Cardiac muscle cell (in vitro differentiated cells and primary cell): ENCODE data around the gene CNIH4. TPM values are rescaled to one million over a fixed set of nuclear protein-coding genes. Genes with fewer than 3 reads are reported as not detected.
A peak's percentile ranks its signal among the peaks of the same experiment; 100 is the strongest.
"Not testable (repeated sequence)": the region's sequence is repeated elsewhere in the genome, so short reads cannot be mapped to it uniquely, and the experiment has no call there.

Experiments used
- DNase-seq, 2 donors: peaks; one replicate each; pipeline versions ENCODE4 v3.0.0 to v3.0.0-alpha.2; 2010 to 2017; ENCODE audit warnings: low read depth in 1 of 2, low spot score in 1 of 2
- H3K27ac ChIP-seq: fragments of 200-600 bp; sonication (generic); 2 replicates; pipeline ENCODE4 v1.5.1; 2016
- H3K27me3 ChIP-seq: fragments of 200-600 bp; sonication (generic); 2 replicates; pipeline ENCODE4 v1.6.0; 2016; ENCODE audit warnings: control low read depth
- H3K36me3 ChIP-seq: fragments of 200-600 bp; sonication (generic); 2 replicates; pipeline ENCODE4 v1.5.1; 2016; ENCODE audit warnings: control low read depth
- H3K4me1 ChIP-seq: fragments of 200-600 bp; sonication (generic); 2 replicates; pipeline ENCODE4 v1.8.1; 2017; ENCODE audit warnings: low read depth, mild to moderate bottlenecking, mixed run types
- H3K4me3 ChIP-seq: fragments of 200-600 bp; sonication (generic); 2 replicates; pipeline ENCODE4 v1.5.1; 2016; ENCODE audit warnings: mild to moderate bottlenecking
- H3K9me3 ChIP-seq: fragments of 200-600 bp; sonication (generic); 2 replicates; pipeline ENCODE4 v1.5.1; 2017; ENCODE audit warnings: low read depth, mild to moderate bottlenecking, control low read depth
- CTCF ChIP-seq: IDR thresholded peaks from 2 replicates; pipeline ENCODE4 v1.5.1; 2012; ENCODE audit warnings: low read depth, mild to moderate bottlenecking, low read length
- polyA plus RNA-seq: library from polyadenylated mRNA; unstranded; fragments of >200 nt; fragmentation: Nextera tagmentation; extraction: Ambion mirVana; gene quantifications from 2 replicates; pipeline ENCODE4 v1.2.1, GENCODE V29; 2016
- total RNA-seq: library from RNA; depleted of rRNA; stranded (reverse); fragments of >200 nt; gene quantifications from 2 replicates; pipeline ENCODE4 v1.2.3, GENCODE V29; 2016

Gene CNIH4
- total and polyA plus RNA-seq, 2 experiments from 2014 or later = 15.0 to 69.5 TPM

GRCh38 chr1:224408294-224408590 is 51.6 kb downstream of the CNIH4 start:
- Histone ChIP-seq H3K27ac (no peak overlapping the region), H3K4me3 (no peak overlapping the region), H3K27me3 (no peaks in the 10 kb centered on the region), H3K36me3 (peaks cover 72% of the 10 kb centered on the region), H3K4me1 (no peaks in the 10 kb centered on the region), H3K9me3 (no peaks in the 10 kb centered on the region)
- DNase-seq = no peak
- TF ChIP-seq CTCF = no peak

- TF ChIP-seq CTCF = no peak
- peaks cover 66% of the 10 kb centered on the region for H3K36me3 ChIP-seq
- H3K4me3 ChIP-seq = no peak overlapping the region
- H3K4me1 ChIP-seq = no peaks in the 10 kb centered on the region
- no peak overlapping the region for H3K27ac ChIP-seq
- H3K9me3 ChIP-seq = no peaks in the 10 kb centered on the region
- H3K27me3 ChIP-seq = no peaks in the 10 kb centered on the region
- DNase-seq = no peak
Measured at GRCh38 chr1:224411766-224412165, 55.1 kb downstream of the CNIH4 start.

GRCh38 chr1:224420106-224420505 is 63.4 kb downstream of the CNIH4 start:
- no peaks in the 10 kb centered on the region for H3K4me1 ChIP-seq
- no peak overlapping the region for H3K27ac ChIP-seq
- no peaks in the 10 kb centered on the region for H3K9me3 ChIP-seq
- TF ChIP-seq CTCF = no peak
- peaks cover 96% of the 10 kb centered on the region for H3K36me3 ChIP-seq
- no peaks in the 10 kb centered on the region for H3K27me3 ChIP-seq
- H3K4me3 ChIP-seq = no peak overlapping the region
- DNase-seq = no peak

GRCh38 chr1:224425279-224425884 is 68.7 kb downstream of the CNIH4 start:
- TF ChIP-seq CTCF = no peak

GRCh38 chr1:224426869-224427268 is 70.2 kb downstream of the CNIH4 start:
- H3K9me3 ChIP-seq, H3K27me3 ChIP-seq, DNase-seq, H3K4me3 ChIP-seq, H3K27ac ChIP-seq: not testable (repeated sequence)
- Histone ChIP-seq H3K36me3 (peaks cover 77% of the 10 kb centered on the region), H3K4me1 (peaks cover 15% of the 10 kb centered on the region)

More at GRCh38 chr1:224425279-224425884, 68.7 kb downstream of the CNIH4 start:
- no peaks in the 10 kb centered on the region for H3K9me3 ChIP-seq
- no peak overlapping the region for H3K27ac ChIP-seq
- peaks cover under 1% of the 10 kb centered on the region for H3K4me1 ChIP-seq
- H3K36me3 ChIP-seq = peaks cover 78% of the 10 kb centered on the region
- H3K4me3 ChIP-seq = no peak overlapping the region
- H3K27me3 ChIP-seq = no peaks in the 10 kb centered on the region
- DNase-seq = no peak

- no peaks in the 10 kb centered on the region for H3K9me3 ChIP-seq
- peaks cover 72% of the 10 kb centered on the region for H3K36me3 ChIP-seq
- no peak for TF ChIP-seq CTCF
- DNase-seq = peak in 1 of 2 donors; percentile 56
- no peak overlapping the region for H3K4me3 ChIP-seq
- H3K27ac ChIP-seq = no peak overlapping the region
- H3K4me1 ChIP-seq = peaks cover 20% of the 10 kb centered on the region
- no peaks in the 10 kb centered on the region for H3K27me3 ChIP-seq
Measured at GRCh38 chr1:224427346-224427745, 70.7 kb downstream of the CNIH4 start.

- H3K27me3 ChIP-seq, H3K4me3 ChIP-seq, H3K9me3 ChIP-seq, DNase-seq, H3K27ac ChIP-seq: not testable (repeated sequence)
- peaks cover 58% of the 10 kb centered on the region for H3K36me3 ChIP-seq
- peaks cover 22% of the 10 kb centered on the region for H3K4me1 ChIP-seq
Measured at GRCh38 chr1:224428713-224429112, 72.0 kb downstream of the CNIH4 start.
